HK-2 (cell line): ENCODE data around the gene ARHGAP31.
"Not testable (repeated sequence)": the region's sequence is repeated elsewhere in the genome, so short reads cannot be mapped to it uniquely, and the experiment has no call there.

Source experiments
- DNase-seq: peaks from one replicate; pipeline ENCODE4 v3.0.0-alpha.2; 2018; ENCODE audit not compliant: unreplicated experiment

The ARHGAP31 gene

GRCh38 chr3:119319311-119319710 is 25.1 kb downstream of the ARHGAP31 start:
- DNase-seq: no peak

GRCh38 chr3:119320785-119321184 is 26.6 kb downstream of the ARHGAP31 start:
- not testable (repeated sequence) for DNase-seq

GRCh38 chr3:119322021-119322834 is 28.0 kb downstream of the ARHGAP31 start:
- no peak for DNase-seq

DNA sequence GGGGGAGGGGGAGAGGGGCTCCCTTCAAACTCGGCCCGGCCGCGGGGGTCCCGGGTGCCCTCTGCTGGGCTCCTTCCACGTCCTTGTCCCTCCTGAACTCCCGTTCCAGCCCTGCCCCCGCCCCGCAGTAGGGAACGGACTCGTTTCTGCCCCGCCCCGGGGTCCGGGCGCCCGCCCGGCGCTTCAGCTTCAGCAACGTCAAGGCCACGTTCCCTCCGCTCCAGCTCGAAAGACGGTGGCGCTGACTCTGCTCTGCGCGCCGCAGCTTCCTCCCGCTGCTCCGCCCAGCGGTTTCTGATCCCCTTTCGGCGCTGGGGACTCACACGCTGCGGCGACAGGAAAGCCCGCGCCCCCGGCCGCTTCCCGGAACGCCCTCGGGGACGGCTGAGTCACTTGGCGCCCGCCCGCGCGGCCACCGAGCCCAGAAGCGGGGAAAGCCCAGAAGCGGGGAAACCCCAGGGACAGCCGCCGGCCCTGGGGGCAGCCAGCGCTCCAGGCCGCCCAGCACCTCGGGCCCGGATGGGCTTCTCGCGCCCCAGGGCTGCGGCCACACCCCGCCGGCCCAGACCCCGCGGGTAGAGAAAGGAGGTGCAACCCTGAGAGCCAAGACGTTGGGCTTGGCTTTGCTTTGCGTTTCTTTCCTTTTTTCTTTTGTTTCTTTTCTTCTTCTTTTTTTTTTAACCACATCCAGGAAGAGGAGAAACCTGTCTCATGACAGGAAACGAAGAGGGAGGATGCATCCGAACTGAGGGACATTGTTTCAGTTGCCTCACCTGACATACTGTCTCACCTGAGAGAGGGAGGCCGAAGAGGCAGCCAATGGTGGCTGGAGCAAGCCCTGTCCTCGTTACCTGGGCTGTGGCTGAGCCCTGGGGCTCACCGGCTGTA is 28.9 kb downstream of the ARHGAP31 start:
- DNase-seq: peak; percentile 95

DNA sequence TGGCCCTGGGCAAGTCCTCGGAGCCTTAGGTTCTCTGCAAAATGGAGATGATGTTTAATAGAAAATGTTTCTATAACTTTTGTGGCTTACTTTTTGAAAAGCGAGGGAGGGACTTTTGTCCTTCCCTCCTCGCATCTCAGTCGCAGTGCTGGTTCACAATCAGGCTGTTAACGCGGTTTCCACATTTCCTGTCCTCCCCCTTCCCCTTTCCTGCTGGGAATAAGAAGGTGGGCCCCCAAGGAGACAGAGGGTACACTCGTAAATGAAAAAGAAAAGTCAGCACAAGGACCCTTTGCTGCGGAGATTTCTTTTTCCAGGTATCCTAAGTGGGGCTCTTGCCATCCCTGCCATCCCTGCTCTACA is 29.5 kb downstream of the ARHGAP31 start:
- no peak for DNase-seq

DNA sequence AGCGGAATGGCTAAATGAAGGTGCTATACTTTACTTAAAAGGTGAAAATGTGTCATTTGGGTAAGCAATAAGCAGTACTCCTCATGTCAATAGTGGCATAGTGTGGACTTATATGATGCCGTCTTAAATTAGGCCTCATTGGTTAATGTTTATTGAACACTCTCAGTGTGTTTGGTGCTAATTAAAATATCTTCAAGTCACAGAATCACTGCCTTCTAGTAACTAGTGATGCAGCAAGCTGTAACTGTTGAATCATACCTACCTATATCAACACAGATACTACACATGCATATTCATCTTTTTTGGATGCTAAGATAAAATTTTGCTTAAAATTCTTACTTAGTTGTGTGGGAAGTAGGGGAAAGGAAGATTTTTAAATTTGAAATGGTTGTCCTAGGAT is 30.7 kb downstream of the ARHGAP31 start:
- no peak for DNase-seq

GRCh38 chr3:119326976-119327375 is 32.8 kb downstream of the ARHGAP31 start:
- no peak for DNase-seq

- no peak for DNase-seq
These were observed 35.4 kb downstream of the ARHGAP31 start for GRCh38 chr3:119329551-119329950.

DNA sequence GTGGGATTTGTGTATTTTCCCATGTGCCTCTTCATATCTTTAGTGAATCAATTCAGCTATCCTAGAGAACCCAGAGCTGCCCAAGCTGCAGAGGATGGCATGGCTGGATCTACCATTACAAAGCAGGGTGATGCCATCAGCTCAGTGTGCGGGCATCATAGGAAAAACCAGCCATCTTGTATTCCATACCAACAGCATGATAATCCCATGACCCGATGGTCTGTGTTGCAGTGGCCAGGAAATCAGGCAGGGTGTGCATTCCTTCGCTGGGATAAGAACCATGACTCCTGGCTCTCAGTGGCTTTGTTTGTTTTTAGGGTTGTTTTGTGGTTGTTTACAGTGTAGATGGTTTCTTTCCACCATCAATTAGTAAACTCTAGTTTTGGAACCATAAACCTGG is 36.0 kb downstream of the ARHGAP31 start:
- no peak for DNase-seq

DNA sequence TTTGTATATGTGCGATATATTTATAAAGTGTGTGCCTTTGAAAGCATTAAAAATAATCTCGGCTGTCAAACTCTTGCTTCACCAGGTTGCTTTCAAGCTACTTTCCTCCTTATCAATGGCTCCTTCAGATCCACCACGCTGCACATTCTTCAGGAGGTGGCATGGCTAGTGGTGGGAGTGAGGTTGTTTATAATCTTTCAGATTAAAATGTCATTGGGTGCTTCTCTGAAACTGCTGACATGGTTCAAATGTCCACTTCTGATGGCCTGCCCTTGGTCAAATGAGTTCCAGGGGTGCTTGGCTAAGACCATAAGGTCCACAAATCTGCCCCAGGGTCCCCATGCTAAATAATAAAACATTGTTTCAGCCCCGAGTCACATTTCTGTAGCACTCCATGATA is 36.7 kb downstream of the ARHGAP31 start:
- DNase-seq: no peak

- DNase-seq: no peak
These were observed 37.5 kb downstream of the ARHGAP31 start for GRCh38 chr3:119331661-119332060.

- no peak for DNase-seq
These were observed 39.8 kb downstream of the ARHGAP31 start for GRCh38 chr3:119333773-119334509.

- DNase-seq: no peak
These were observed 42.6 kb downstream of the ARHGAP31 start for GRCh38 chr3:119336823-119337222.

DNA sequence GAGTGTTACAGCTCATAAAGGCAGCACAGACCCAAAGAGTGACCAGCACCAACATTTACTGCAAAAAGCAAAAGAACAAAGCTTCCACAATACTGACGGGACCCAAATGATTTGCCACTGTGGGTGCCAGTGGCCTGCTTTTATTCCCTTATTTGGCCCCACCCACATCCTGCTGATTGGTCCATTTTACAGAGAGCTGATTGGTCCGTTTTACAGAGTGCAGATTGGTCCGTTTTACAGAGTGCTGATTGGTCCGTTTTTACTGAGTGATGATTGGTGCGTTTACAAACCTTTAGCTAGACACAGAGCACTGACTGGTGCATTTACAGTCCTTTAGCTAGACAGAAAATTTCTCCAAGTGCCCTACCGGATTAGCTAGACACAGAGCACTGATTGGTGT is 43.2 kb downstream of the ARHGAP31 start:
- not testable (repeated sequence) for DNase-seq

DNA sequence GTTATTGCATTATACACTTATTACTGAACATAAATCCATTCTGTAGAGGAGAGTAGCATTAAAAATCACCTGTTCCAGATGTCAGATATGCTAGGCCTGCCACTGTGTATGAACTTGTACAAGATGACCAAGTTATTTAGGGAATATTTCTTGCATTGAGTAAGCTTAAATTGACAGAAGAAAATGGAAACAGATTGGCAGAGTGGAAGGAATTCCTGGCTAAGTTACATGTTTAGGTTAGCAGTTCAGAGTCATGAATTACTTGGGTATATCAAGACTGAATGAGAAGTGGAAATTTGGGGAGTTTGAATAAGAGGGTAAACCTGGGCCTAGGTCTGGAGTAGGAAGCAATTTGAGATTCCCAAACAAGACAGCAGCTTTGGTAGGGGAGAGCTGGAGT is 44.6 kb downstream of the ARHGAP31 start:
- DNase-seq: no peak

DNA sequence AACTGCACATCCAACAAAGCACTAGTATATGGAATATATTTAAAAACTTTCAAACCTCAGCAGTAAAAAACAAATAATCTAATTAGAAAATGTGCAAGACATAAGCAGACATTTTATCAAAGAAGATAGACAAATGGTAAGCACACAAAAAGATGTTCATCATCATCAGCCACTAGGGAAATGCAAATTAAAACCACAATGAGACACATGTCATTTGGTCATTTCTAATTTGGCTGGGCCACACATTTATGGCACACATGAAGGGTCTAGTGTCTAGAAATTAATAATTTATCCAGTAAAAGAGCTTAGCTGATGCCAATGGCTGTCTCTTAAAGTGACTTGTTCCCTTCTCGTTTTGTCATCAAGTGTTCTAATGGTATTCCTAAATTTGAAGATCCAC is 45.8 kb downstream of the ARHGAP31 start:
- DNase-seq: no peak

- DNase-seq: no peak
These were observed 46.3 kb downstream of the ARHGAP31 start for GRCh38 chr3:119340446-119340845.

- DNase-seq: no peak
These were observed 48.0 kb downstream of the ARHGAP31 start for GRCh38 chr3:119342176-119342575.

GRCh38 chr3:119343719-119344118 is 49.5 kb downstream of the ARHGAP31 start:
- DNase-seq: no peak

GRCh38 chr3:119346076-119346496 is 51.9 kb downstream of the ARHGAP31 start:
- no peak for DNase-seq

DNA sequence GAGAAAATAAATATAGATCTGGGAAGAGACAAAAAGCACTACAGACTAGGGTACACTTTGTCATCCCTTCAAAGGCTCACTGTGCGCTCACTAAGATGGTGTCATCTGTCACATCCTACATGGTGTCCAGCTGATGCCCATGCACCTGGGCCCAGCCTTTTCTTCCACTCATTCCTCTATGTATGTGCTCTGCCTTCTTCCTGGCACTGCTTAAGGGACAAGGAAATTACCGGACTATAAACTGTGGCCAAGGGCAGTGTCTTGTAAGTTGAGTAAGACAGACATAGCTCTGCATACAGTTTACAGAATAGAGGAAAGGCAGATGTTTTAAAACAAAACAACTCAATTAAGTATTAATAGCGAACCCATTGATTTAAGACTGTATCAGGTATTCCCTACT is 52.9 kb downstream of the ARHGAP31 start:
- DNase-seq: no peak

DNA sequence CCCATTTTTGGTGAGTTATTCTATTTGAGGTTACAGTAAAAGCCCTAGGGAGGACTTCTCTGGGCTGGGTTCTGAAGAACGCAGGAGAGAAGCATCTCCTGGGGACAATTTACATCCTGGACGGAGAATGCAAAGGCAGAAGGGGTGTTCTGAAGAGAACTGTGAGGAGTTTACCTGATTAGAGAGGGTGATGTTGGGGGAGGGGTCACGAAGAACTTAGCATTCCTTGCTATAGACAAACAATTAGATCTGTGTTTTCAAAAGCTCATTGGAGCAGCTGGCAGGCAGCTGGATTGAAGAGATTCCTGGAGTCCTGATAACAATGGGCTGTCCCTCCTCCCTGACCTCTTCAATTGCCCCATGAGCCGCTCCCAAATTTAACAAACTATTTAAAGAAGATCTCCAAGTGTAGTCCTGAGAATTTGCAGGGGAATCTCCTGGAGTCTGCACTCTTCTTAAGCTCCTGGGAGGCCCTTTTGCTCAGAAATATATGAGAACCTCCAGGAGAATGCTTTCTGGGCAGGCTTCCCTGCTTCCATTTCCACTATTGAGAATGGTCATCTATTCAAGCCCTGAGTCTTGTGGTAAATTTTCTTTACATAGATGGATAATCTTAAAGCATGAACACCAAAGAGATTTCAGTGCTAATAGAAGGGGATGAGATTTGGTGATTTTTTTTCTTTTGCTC is 55.3 kb downstream of the ARHGAP31 start:
- no peak for DNase-seq
